ENCODE measurements around the gene HSPA1A. TPM values are rescaled to one million over a fixed set of nuclear protein-coding genes. Genes with fewer than 3 reads are reported as not detected.
A peak's percentile ranks its signal among the peaks of the same experiment; 100 is the strongest.

Gene HSPA1A
- 100 to 1,000 TPM in 2 of 5 donors, 10 to 100 TPM in 3; 56.8 to 137 (median 68.3) TPM for polyA plus RNA-seq (ENCODE audit: insufficient read depth in 1 of 5, insufficient read length in 5 of 5, low replicate concordance in 1 of 5)
- long read RNA-seq, donor 1, transcript HSPA1A-201 (1 exons, 2,483 nt), result major isoform, 103 of 103 reads
- long read RNA-seq, donor 1, partial matches to known transcripts, result 0 of 103 reads
- long read RNA-seq, donor 1, other reads (novel, unspliced or antisense), result 0 of 103 reads
- long read RNA-seq, donor 2, transcript HSPA1A-201 (1 exons, 2,483 nt), result major isoform, 30 of 30 reads
- long read RNA-seq, donor 2, partial matches to known transcripts, result 0 of 30 reads
- long read RNA-seq, donor 2, other reads (novel, unspliced or antisense), result 0 of 30 reads
- long read RNA-seq, donor 3, transcript HSPA1A-201 (1 exons, 2,483 nt), result major isoform, 75 of 75 reads
- long read RNA-seq, donor 3, partial matches to known transcripts, result 0 of 75 reads
- long read RNA-seq, donor 3, other reads (novel, unspliced or antisense), result 0 of 75 reads
- long read RNA-seq, donor 4, transcript HSPA1A-201 (1 exons, 2,483 nt), result major isoform, 56 of 56 reads
- long read RNA-seq, donor 4, partial matches to known transcripts, result 0 of 56 reads
- long read RNA-seq, donor 4, other reads (novel, unspliced or antisense), result 0 of 56 reads
- long read RNA-seq, donor 5, transcript HSPA1A-201 (1 exons, 2,483 nt), result major isoform, 50 of 50 reads
- long read RNA-seq, donor 5, partial matches to known transcripts, result 0 of 50 reads
- long read RNA-seq, donor 5, other reads (novel, unspliced or antisense), result 0 of 50 reads
- long read RNA-seq, donor 6, transcript HSPA1A-201 (1 exons, 2,483 nt), result major isoform, 77 of 77 reads
- long read RNA-seq, donor 6, partial matches to known transcripts, result 0 of 77 reads
- long read RNA-seq, donor 6, other reads (novel, unspliced or antisense), result 0 of 77 reads
- long read RNA-seq, donor 7, transcript HSPA1A-201 (1 exons, 2,483 nt), result major isoform, 28 of 28 reads
- long read RNA-seq, donor 7, partial matches to known transcripts, result 0 of 28 reads
- long read RNA-seq, donor 7, other reads (novel, unspliced or antisense), result 0 of 28 reads
- long read RNA-seq, donor 8, transcript HSPA1A-201 (1 exons, 2,483 nt), result major isoform, 28 of 28 reads
- long read RNA-seq, donor 8, partial matches to known transcripts, result 0 of 28 reads
- long read RNA-seq, donor 8, other reads (novel, unspliced or antisense), result 0 of 28 reads

GRCh38 chr6:31815025-31815838 is at the start of gene HSPA1A, which contains the start of gene HSPA1L:
Gene HSPA1A, plus strand, starts transcription at chr6:31815543. Its CDS starts 214 bp downstream, at chr6:31815757.
Gene HSPA1L, minus strand, starts transcription at chr6:31815283. Its CDS starts 3,311 bp downstream, at chr6:31811972.
- peak; percentile 95 to 97 for DNase-seq

- no peak for DNase-seq
Measured at GRCh38 chr6:31765559-31765909, 49.8 kb upstream of the HSPA1A start.

GRCh38 chr6:31765910-31766794 is 49.2 kb upstream of the HSPA1A start:
- DNase-seq, result no peak

GRCh38 chr6:31767096-31767645 is 48.2 kb upstream of the HSPA1A start:
- DNase-seq, result no peak

- no peak for DNase-seq
Measured at GRCh38 chr6:31768363-31769257, 46.7 kb upstream of the HSPA1A start.

- no peak for DNase-seq
Measured at GRCh38 chr6:31769684-31770371, 45.5 kb upstream of the HSPA1A start.

GRCh38 chr6:31770860-31771259 is 44.5 kb upstream of the HSPA1A start:
- no peak for DNase-seq

GRCh38 chr6:31771992-31772358 is 43.4 kb upstream of the HSPA1A start:
- no peak for DNase-seq

GRCh38 chr6:31775184-31775583 is 40.2 kb upstream of the HSPA1A start:
- no peak for DNase-seq

- DNase-seq, result no peak
Measured at GRCh38 chr6:31775633-31776484, 39.5 kb upstream of the HSPA1A start.

GRCh38 chr6:31776485-31776988 is 38.8 kb upstream of the HSPA1A start:
- DNase-seq, result peak in 1 of 2 donors; percentile 51

- DNase-seq, result peak; percentile 50 to 55
Measured at GRCh38 chr6:31776989-31777666, 38.2 kb upstream of the HSPA1A start, which contains the start of gene VWA7. Gene VWA7, minus strand, starts transcription at chr6:31777328. Its CDS starts 549 bp downstream, at chr6:31776779.

- no peak for DNase-seq
Measured at GRCh38 chr6:31777667-31778050, 37.7 kb upstream of the HSPA1A start.

GRCh38 chr6:31778193-31778592 is 37.1 kb upstream of the HSPA1A start:
- DNase-seq, result no peak

- DNase-seq, result no peak
Measured at GRCh38 chr6:31778999-31779885, 36.1 kb upstream of the HSPA1A start.
